ENCODE data around the gene ASB11. TPM values are rescaled to one million over a fixed set of nuclear protein-coding genes. Genes with fewer than 3 reads are reported as not detected.

Gene ASB11
- total RNA-seq, 6 donors from 2014 or later = 0.14 TPM; not detected in 5

DNA sequence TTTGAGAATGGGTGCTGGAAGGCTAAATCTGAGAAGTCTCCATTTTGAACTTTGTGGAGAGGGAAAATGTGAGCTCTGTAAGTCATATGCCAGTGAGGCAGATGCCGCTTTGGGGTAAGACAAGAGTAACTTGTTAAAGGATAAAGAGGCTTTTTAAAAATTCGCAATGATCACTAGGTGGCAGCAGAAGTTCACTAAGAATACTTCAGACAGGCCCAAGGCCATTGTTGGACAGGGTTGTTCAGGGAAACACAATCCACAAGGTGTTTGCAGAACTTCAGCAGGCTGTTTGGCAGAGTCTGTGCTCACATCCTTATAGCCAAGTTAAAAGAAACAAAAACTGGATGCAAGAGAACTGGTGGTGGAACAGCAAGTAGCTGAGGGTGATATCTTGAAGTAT lies 33.6 kb upstream of the ASB11 start:
- DNase-seq (peak in 1 of 2 donors; percentile 53), ATAC-seq (ENCODE audit: low FRiP score in 2 of 2) (peak; percentile 75 to 84)
- no peaks in the 10 kb centered on the region for H3K9me3 ChIP-seq
- no peak overlapping the region for H3K4me3 ChIP-seq
- TF ChIP-seq POLR2AphosphoS5 (IDR thresholded peaks at IDR 0.05) = no peak
- TF ChIP-seq, protein P1, sequence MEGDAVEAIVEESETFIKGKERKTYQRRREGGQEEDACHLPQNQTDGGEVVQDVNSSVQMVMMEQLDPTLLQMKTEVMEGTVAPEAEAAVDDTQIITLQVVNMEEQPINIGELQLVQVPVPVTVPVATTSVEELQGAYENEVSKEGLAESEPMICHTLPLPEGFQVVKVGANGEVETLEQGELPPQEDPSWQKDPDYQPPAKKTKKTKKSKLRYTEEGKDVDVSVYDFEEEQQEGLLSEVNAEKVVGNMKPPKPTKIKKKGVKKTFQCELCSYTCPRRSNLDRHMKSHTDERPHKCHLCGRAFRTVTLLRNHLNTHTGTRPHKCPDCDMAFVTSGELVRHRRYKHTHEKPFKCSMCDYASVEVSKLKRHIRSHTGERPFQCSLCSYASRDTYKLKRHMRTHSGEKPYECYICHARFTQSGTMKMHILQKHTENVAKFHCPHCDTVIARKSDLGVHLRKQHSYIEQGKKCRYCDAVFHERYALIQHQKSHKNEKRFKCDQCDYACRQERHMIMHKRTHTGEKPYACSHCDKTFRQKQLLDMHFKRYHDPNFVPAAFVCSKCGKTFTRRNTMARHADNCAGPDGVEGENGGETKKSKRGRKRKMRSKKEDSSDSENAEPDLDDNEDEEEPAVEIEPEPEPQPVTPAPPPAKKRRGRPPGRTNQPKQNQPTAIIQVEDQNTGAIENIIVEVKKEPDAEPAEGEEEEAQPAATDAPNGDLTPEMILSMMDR (IDR thresholded peaks at IDR 0.05) = peak in 5 of 6 experiments; percentile 11 to 56 (median 47)
- no peaks in the 10 kb centered on the region for H3K36me3 ChIP-seq
- H3K27ac ChIP-seq = no peak overlapping the region
- no peaks in the 10 kb centered on the region for H3K27me3 ChIP-seq
- WGBS, 2 donors = 27 to 28% methylated on average over 2 of the region's 2 CpGs
- H3K4me1 ChIP-seq = no peaks in the 10 kb centered on the region

DNA sequence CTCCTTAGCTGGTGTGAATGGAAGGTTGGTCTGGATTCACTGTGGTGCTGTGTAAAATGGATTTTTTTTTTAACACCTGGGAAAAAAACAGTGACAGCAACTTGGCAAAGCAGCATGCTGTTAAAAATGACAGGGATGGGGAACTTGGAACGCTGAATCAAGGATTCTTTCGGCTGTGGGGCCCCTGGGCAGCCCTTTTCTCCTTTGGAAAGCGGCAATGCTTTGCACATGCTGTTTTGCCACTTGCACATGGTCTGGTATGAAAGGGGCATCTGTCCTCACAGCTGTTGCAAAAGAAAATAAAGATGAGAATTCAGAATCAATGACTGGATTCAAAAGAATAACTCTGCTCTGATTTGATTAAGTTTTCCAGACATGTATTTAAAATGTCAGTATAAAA lies 30.5 kb upstream of the ASB11 start:
- Histone ChIP-seq H3K4me1 (no peaks in the 10 kb centered on the region), H3K36me3 (no peaks in the 10 kb centered on the region), H3K9me3 (no peaks in the 10 kb centered on the region), H3K4me3 (no peak overlapping the region), H3K27me3 (no peaks in the 10 kb centered on the region), H3K27ac (no peak overlapping the region)
- no peak for ATAC-seq (ENCODE audit: low FRiP score in 2 of 2)
- 75 to 86% methylated on average over 3 of the region's 3 CpGs for WGBS, 2 donors
- no peak for DNase-seq
- TF ChIP-seq EP300 (IDR thresholded peaks at IDR 0.05) (no peak), POLR2AphosphoS5 (IDR thresholded peaks at IDR 0.05) (no peak), POLR2A (IDR thresholded peaks at IDR 0.05) (no peak)
- TF ChIP-seq, protein P1 (IDR thresholded peaks at IDR 0.05) = no peak

DNA sequence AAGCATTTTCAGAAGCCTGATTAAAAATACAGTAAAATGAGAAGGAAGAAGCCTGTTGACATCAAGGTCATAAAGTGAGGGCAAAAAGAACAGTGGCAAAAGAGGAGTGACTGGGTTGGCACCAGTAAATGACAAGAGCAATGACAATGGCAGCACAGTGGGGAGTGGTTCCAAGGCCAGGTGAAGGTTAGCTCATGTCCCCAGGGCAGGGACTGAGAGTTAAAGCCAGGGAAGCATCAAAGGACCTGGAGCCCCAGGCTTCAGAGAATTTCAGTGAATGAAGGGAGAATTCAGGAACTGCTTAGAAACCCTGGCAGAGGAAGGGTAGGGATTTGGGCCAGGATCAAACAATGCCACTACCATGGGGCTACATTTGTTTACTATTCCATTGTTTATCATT lies 28.7 kb upstream of the ASB11 start:
- no peak for DNase-seq
- no peaks in the 10 kb centered on the region for H3K36me3 ChIP-seq
- TF ChIP-seq POLR2A (IDR thresholded peaks at IDR 0.05) (no peak), EP300 (IDR thresholded peaks at IDR 0.05) (no peak), POLR2AphosphoS5 (IDR thresholded peaks at IDR 0.05) (no peak)
- TF ChIP-seq, protein P1 (IDR thresholded peaks at IDR 0.05) = no peak
- H3K27ac ChIP-seq = no peak overlapping the region
- H3K4me1 ChIP-seq = no peaks in the 10 kb centered on the region
- no peaks in the 10 kb centered on the region for H3K27me3 ChIP-seq
- no peak for ATAC-seq (ENCODE audit: low FRiP score in 2 of 2)
- no peaks in the 10 kb centered on the region for H3K9me3 ChIP-seq
- H3K4me3 ChIP-seq = no peak overlapping the region

DNA sequence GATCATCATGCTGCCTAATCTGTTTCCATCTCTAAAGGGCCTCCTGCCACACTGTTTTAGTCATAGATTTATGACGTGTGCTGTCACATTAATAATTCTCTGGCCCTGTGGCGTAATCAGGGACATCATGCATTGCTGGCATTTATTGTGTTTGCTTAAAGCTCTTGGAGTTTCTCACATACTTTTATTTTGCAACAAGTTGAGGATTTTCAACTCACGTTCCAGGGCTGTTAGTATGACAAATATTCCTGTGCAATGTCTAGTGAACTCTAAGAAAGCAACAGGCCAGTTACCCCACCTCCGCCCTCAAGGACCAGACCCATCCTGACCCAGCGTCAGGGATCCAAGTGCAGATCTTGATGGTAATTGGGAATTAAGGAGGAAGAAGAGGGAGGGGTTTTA lies 27.6 kb upstream of the ASB11 start:
- H3K36me3 ChIP-seq = no peaks in the 10 kb centered on the region
- peak overlapping the region in 1 of 4 donors; percentile 14 for H3K27ac ChIP-seq
- no peak overlapping the region for H3K4me3 ChIP-seq
- H3K27me3 ChIP-seq = no peaks in the 10 kb centered on the region
- peak; percentile 40 to 73 for ATAC-seq (ENCODE audit: low FRiP score in 2 of 2)
- TF ChIP-seq, protein P1 (IDR thresholded peaks at IDR 0.05) = peak in 1 of 6 experiments; percentile 5
- TF ChIP-seq EP300 (IDR thresholded peaks at IDR 0.05) = peak in 1 of 4 donors; percentile 81
- TF ChIP-seq POLR2AphosphoS5 (IDR thresholded peaks at IDR 0.05) = peak in 1 of 2 donors; percentile 47
- TF ChIP-seq POLR2A (IDR thresholded peaks at IDR 0.05) = no peak
- no peaks in the 10 kb centered on the region for H3K9me3 ChIP-seq
- no peaks in the 10 kb centered on the region for H3K4me1 ChIP-seq
- WGBS, 2 donors = 43 to 49% methylated on average over 5 of the region's 5 CpGs
- DNase-seq = peak in 1 of 2 donors; percentile 39

DNA sequence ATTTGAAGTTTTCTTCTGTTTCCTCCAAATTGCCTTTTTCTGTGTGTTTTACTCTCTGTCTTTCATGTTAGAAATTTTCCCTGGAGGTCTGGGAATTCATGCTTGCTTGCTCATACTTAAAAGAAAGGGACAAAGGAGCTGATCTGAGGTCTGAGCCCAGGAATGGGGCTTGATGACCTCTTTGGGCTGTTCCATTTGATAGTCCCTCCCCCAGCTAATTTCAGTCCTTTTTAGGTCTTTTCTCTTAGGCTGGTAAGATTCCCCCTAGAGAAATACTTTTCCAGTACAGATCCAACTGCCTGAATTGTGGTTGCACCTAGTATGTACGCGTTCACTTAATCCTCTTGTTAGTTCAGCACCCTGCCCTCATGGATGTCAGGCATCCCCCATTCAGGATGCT lies 25.4 kb upstream of the ASB11 start:
- Histone ChIP-seq H3K9me3 (no peaks in the 10 kb centered on the region), H3K4me1 (no peaks in the 10 kb centered on the region), H3K36me3 (no peaks in the 10 kb centered on the region), H3K4me3 (no peak overlapping the region), H3K27ac (no peak overlapping the region), H3K27me3 (no peaks in the 10 kb centered on the region)
- no peak for ATAC-seq (ENCODE audit: low FRiP score in 2 of 2)
- DNase-seq = no peak
- WGBS, 2 donors = 84 to 89% methylated on average over 2 of the region's 2 CpGs
- TF ChIP-seq, protein P1 (IDR thresholded peaks at IDR 0.05) = no peak
- no peak for TF ChIP-seq POLR2AphosphoS5 (IDR thresholded peaks at IDR 0.05)
- no peak for TF ChIP-seq EP300 (IDR thresholded peaks at IDR 0.05)
- no peak for TF ChIP-seq POLR2A (IDR thresholded peaks at IDR 0.05)

Measured in upper lobe of left lung (tissue), 6 donors.